ENCODE data around the gene PLEKHA4.

- TF ChIP-seq CTCF (IDR thresholded peaks at IDR 0.05) (no peak), POLR2A (IDR thresholded peaks at IDR 0.05) (no peak)
Observed at GRCh38 chr19:48814895-48815294, 53.5 kb downstream of the PLEKHA4 start.
